Neural cell (in vitro differentiated cells): ENCODE data around the gene COG5.

ENCODE experiments used
- POLR2AphosphoS5 ChIP-seq: IDR thresholded peaks from 2 replicates; pipeline ENCODE4 v1.6.1; 2012
- TAF1 ChIP-seq: IDR thresholded peaks from 2 replicates; pipeline ENCODE4 v1.6.1; 2012; ENCODE audit warnings: low read depth
- TF ChIP-seq, protein P1 (sequence below): fragments of 450-650 bp; IDR thresholded peaks from 2 replicates; pipeline ENCODE4 v1.5.1; 2014; ENCODE audit warnings: antibody characterized with exemption, mild to moderate bottlenecking, moderate library complexity; ENCODE audit not compliant: poor library complexity, severe bottlenecking

DNA sequence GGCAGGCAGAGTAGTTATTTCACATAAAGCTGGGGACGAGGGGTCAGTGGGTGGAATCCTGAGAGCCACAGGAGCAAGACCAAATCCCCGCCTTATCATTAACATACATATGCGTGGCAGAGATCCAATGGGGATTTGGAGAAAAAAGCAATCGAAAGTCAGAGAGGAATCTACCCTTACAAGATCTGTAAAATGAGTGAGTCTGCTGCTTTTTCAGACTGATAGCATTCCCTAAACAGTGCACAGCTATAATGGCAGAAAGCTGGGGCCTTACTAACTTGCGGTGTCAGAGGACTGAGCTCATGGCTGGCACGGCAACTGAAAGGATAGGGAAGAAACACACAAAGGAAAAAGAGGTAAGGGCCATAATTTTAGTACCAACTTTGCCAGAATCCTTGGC, 68.8 kb downstream of the COG5 start:
- TF ChIP-seq, protein P1, sequence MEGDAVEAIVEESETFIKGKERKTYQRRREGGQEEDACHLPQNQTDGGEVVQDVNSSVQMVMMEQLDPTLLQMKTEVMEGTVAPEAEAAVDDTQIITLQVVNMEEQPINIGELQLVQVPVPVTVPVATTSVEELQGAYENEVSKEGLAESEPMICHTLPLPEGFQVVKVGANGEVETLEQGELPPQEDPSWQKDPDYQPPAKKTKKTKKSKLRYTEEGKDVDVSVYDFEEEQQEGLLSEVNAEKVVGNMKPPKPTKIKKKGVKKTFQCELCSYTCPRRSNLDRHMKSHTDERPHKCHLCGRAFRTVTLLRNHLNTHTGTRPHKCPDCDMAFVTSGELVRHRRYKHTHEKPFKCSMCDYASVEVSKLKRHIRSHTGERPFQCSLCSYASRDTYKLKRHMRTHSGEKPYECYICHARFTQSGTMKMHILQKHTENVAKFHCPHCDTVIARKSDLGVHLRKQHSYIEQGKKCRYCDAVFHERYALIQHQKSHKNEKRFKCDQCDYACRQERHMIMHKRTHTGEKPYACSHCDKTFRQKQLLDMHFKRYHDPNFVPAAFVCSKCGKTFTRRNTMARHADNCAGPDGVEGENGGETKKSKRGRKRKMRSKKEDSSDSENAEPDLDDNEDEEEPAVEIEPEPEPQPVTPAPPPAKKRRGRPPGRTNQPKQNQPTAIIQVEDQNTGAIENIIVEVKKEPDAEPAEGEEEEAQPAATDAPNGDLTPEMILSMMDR, result no peak
- TF ChIP-seq POLR2AphosphoS5, result no peak
- no peak for TF ChIP-seq TAF1
